Measurements from ENCODE around the gene XRCC1. TPM values are rescaled to one million over a fixed set of nuclear protein-coding genes. Genes with fewer than 3 reads are reported as not detected.
"Not testable (repeated sequence)": the region's sequence is repeated elsewhere in the genome, so short reads cannot be mapped to it uniquely, and the experiment has no call there.

The XRCC1 gene
- total and polyA plus RNA-seq, 11 donors, result 11.2 to 21.3 (median 16.6) TPM

DNA sequence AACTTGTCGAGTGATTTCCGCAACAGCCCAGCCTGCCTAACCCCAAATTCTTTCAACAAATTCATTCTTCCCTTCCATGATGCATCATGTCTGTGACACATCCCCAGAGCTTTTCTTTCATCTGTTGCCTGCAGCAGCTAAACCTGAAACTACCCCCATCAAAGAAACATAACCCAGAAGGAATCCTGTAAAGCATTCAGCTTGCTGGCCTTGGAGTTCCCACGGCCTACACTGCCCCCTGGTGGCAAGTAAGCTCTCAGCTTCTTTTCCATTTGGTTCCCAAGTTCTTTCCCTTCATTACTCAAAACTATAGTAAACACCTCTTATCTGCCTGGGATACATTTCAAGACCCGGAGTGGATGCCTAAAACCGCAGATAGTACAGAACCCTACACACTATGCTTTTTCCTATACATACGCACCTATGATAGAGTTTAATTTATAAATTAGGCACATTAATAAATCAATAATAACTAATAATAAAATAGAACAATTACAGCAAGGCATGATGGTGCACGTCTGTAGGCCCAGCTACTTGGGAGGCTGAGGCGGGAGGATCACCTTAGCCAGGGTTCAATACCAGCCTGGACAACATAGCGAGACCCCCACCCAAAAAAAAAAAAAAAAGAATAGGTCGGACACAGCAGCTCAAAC, 55.8 kb downstream of the XRCC1 start:
- TF ChIP-seq, protein P1, sequence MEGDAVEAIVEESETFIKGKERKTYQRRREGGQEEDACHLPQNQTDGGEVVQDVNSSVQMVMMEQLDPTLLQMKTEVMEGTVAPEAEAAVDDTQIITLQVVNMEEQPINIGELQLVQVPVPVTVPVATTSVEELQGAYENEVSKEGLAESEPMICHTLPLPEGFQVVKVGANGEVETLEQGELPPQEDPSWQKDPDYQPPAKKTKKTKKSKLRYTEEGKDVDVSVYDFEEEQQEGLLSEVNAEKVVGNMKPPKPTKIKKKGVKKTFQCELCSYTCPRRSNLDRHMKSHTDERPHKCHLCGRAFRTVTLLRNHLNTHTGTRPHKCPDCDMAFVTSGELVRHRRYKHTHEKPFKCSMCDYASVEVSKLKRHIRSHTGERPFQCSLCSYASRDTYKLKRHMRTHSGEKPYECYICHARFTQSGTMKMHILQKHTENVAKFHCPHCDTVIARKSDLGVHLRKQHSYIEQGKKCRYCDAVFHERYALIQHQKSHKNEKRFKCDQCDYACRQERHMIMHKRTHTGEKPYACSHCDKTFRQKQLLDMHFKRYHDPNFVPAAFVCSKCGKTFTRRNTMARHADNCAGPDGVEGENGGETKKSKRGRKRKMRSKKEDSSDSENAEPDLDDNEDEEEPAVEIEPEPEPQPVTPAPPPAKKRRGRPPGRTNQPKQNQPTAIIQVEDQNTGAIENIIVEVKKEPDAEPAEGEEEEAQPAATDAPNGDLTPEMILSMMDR (IDR thresholded peaks at IDR 0.05), result peak; percentile 82 to 96 (median 90)
- no peak for TF ChIP-seq POLR2A (IDR thresholded peaks at IDR 0.05)
- WGBS, 4 donors, result 53 to 57% (median 55%) methylated on average over 10 of the region's 10 CpGs
- no peaks in the 10 kb centered on the region for H3K27me3 ChIP-seq
- DNase-seq (peak; percentile 59 to 82 (median 74)), ATAC-seq (peak in 3 of 4 donors; percentile 69 to 71 (median 69))
- H3K4me3 ChIP-seq, result no peak overlapping the region
- H3K36me3 ChIP-seq, result peaks cover 0 to 19% (median 0%) of the 10 kb centered on the region in 9 donors
- no peak overlapping the region for H3K27ac ChIP-seq
- H3K4me1 ChIP-seq, result peaks cover 0 to 14% (median 0%) of the 10 kb centered on the region in 12 donors
- intact Hi-C loops (cut with DNase I), result loop anchor here (1.0 to 5.0 kb wide), 4 partner anchors 57 to 73 kb away; no protein-coding TSS in a partner anchor
- H3K9me3 ChIP-seq, result no peaks in the 10 kb centered on the region

DNA sequence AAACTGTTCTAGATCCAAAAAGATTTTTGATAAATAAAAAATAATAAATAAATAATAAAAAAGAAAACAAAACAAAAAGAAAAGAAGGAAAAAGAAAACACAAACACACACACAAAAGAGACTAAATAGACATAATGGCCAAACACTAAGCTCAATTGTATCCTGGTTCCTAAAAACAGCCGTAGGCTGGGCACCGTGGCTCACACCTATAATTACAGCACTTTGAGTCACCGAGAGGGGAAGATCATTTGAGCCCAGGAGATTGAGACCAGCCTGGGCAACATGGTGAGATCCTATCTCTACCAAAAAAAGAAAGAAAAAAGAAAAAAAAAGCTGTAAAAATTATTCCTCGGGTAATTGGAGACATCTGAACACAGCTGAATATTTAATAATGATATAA, 57.3 kb downstream of the XRCC1 start:
- peaks cover 0 to 8% (median 0%) of the 10 kb centered on the region in 12 donors for H3K4me1 ChIP-seq
- WGBS, 4 donors, result 84 to 90% (median 85%) methylated on average over 4 of the region's 4 CpGs
- TF ChIP-seq, protein P1 (IDR thresholded peaks at IDR 0.05), result no peak
- TF ChIP-seq POLR2A (IDR thresholded peaks at IDR 0.05), result no peak
- peaks cover 0 to 21% (median 0%) of the 10 kb centered on the region in 9 donors for H3K36me3 ChIP-seq
- no peaks in the 10 kb centered on the region for H3K27me3 ChIP-seq
- ATAC-seq (no peak), DNase-seq (no peak)
- intact Hi-C loops (cut with DNase I), result loop anchor here in 1 of 10 donors (2.0 kb wide), 1 partner anchor 71 kb away; no protein-coding TSS in a partner anchor
- no peaks in the 10 kb centered on the region for H3K9me3 ChIP-seq
- H3K27ac ChIP-seq, result no peak overlapping the region
- H3K4me3 ChIP-seq, result no peak overlapping the region

DNA sequence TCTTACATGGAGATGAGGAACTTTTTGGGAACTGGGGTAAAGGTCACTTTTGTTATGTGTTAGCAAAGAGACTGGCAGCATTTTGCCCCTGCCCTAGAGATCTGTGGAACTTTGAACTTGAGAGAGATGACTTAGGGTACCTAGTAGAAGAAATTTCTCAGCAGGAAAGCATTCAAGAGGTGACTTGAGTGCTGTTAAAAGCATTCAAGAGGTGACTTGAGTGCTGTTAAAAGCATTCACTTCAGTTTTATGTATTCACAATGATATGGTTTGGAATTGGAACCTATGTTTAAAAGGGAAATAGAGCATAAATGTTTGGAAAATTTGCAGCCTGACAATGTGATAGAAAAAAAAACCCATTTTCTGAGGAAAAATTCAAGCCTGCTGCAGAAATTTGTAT, 62.9 kb downstream of the XRCC1 start:
- H3K4me3 ChIP-seq; DNase-seq; intact Hi-C loops (cut with DNase I); ATAC-seq; H3K27me3 ChIP-seq; H3K4me1 ChIP-seq; H3K9me3 ChIP-seq; H3K27ac ChIP-seq: not testable (repeated sequence)
- H3K36me3 ChIP-seq, result peaks cover 0 to 49% (median 24%) of the 10 kb centered on the region in 9 donors

DNA sequence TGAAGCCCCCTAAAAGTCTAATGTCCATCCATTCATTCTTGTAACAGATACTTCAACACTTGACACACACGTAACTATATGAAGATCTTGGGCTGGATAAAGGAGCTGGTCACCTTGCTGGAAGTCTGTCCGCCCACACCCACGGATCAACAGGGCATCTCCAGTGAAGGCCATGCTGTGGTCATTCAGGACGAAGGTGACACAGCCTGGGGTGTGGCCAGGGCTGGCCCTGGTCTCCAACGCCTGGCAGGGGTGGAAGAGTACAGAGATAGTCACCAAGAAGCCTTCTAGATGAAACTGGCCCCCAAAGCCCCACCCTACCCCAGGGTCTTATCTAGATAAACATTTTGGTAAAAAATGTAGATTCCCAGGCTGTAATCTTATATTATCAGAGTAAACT, 64.0 kb downstream of the XRCC1 start:
- Histone ChIP-seq H3K4me1 (no peaks in the 10 kb centered on the region), H3K27ac (no peak overlapping the region), H3K9me3 (no peaks in the 10 kb centered on the region), H3K36me3 (peaks cover 0 to 42% (median 24%) of the 10 kb centered on the region in 9 donors), H3K27me3 (no peaks in the 10 kb centered on the region), H3K4me3 (no peak overlapping the region)
- ATAC-seq (no peak), DNase-seq (no peak)
- 94 to 99% (median 95%) methylated on average over 5 of the region's 5 CpGs for WGBS, 4 donors
- intact Hi-C loops (cut with DNase I), result no loop called here
- TF ChIP-seq, protein P1 (IDR thresholded peaks at IDR 0.05), result no peak
- no peak for TF ChIP-seq POLR2A (IDR thresholded peaks at IDR 0.05)

Data from heart left ventricle (tissue), 16 donors.